ENCODE data around the gene MTMR3.

DNA sequence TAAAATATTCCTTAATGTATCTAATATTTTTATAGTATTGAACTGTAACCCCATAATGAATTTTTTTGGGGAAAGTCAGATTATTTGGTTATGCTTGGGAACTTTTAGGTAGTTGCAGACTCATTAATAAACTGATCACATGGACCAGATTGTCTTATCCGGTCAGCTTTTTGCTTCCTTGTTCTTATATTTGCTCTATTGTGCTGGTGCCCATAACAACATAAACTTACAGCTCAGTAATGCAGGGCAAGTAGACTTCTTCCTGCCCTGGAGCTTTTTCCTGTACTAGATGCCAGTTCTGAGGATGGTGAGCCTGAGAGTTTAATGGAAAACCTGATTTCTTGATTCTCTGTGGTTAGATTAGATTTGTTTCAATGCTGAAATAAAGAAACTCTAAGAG, 53.2 kb downstream of the MTMR3 start:
- TF ChIP-seq POLR2A (IDR thresholded peaks at IDR 0.05; ENCODE audit: low read depth, low read length), result no peak
- no peak for TF ChIP-seq TAF1 (IDR thresholded peaks at IDR 0.05; ENCODE audit: borderline replicate concordance, low read depth, low read length)

Data from GM12892 (cell line).